GM10847 (cell line): ENCODE results near the gene GPR152.

Experiments
- POLR2A ChIP-seq: IDR thresholded peaks from 2 replicates; pipeline ENCODE4 v1.6.1; 2011; ENCODE audit not compliant: insufficient read length; ENCODE audit errors: extremely low read depth

Gene GPR152

GRCh38 chr11:67438158-67438902 lies 14.2 kb downstream of the GPR152 start:
- TF ChIP-seq POLR2A = peak; percentile 34

GRCh38 chr11:67437809-67438157 lies 14.7 kb downstream of the GPR152 start:
- no peak for TF ChIP-seq POLR2A

- TF ChIP-seq POLR2A = peak; percentile 94
Observed at GRCh38 chr11:67437082-67437808, 15.3 kb downstream of the GPR152 start, which contains the start of gene PTPRCAP. Gene PTPRCAP (minus strand): TSS chr11:67437682. CDS start chr11:67437619, 63 bp downstream.

- TF ChIP-seq POLR2A = peak; percentile 9
Observed at GRCh38 chr11:67436459-67437081, 16.0 kb downstream of the GPR152 start.

- no peak for TF ChIP-seq POLR2A
Observed at GRCh38 chr11:67435727-67436458, 16.6 kb downstream of the GPR152 start.

- TF ChIP-seq POLR2A = no peak
Observed at GRCh38 chr11:67435031-67435726, 17.4 kb downstream of the GPR152 start.

GRCh38 chr11:67434395-67434881 lies 18.1 kb downstream of the GPR152 start:
- peak; percentile 56 for TF ChIP-seq POLR2A

- TF ChIP-seq POLR2A = no peak
Observed at GRCh38 chr11:67433536-67434394, 18.8 kb downstream of the GPR152 start.

- TF ChIP-seq POLR2A = no peak
Observed at GRCh38 chr11:67432655-67433349, 19.7 kb downstream of the GPR152 start.

GRCh38 chr11:67431346-67432249 lies 20.9 kb downstream of the GPR152 start:
- TF ChIP-seq POLR2A = no peak

GRCh38 chr11:67429722-67430121 lies 22.8 kb downstream of the GPR152 start:
- TF ChIP-seq POLR2A = no peak

- no peak for TF ChIP-seq POLR2A
Observed at GRCh38 chr11:67429038-67429668, 23.4 kb downstream of the GPR152 start.
